ENCODE data around the gene LCN15.
"Not testable (repeated sequence)": the region's sequence is repeated elsewhere in the genome, so short reads cannot be mapped to it uniquely, and the experiment has no call there.

Gene LCN15

DNA sequence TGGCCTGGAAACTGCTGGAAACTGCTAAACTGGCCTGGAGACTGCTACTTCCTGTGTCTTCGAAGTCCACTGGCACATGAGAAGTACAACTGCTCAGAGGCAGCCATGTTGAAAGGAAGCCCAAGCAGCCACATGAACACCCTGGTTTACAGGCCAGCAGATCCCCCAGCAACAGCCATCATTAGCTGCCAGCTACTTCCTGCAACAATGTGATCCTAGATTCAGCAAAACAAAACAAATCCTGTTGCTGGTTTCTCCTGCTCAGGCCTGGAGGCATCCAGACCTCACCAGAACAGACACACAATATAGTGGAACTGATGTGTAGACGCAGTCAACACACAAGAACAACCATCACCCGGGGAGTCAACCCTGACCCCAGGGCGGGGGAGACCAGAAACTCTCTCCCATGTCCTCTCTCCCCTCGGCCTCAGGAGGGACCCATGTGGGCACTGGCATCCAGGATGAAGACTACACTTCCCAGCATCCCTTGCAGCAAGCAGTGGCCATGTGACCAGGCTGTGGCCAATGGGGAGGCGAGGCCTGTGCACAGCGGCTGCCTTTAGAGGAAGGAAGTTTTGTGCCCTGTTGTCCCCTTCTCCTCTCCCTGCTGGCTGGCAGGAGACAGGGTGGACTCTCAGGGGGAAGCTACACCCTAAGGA, 9.2 kb upstream of the LCN15 start:
- peak in 1 of 2 donors; percentile 26 for DNase-seq

DNA sequence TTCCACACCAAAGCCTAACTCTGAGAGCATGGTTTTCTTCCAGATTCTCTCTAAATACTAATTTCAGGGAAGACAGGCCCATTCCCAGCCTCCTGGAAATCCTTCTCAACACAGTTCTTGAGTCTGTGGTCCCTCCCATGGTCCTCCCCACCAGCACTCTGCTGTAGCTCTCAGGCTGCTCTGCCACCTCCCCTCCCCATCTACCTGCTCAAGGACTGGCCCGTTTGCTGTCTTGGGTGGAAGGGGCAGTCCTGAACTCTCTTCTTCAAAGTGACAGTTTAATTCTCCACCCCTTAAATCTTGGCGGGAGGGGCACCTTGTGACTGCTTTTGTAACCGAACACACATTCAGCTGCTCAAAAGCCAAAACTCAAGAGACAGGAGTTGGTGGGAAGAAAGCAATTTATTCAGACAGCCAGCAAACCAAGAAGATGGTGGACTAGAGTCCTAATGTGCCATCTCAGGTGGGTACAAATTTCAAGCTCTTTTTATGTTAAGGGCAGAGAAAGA, 7.6 kb upstream of the LCN15 start:
- DNase-seq: no peak

DNA sequence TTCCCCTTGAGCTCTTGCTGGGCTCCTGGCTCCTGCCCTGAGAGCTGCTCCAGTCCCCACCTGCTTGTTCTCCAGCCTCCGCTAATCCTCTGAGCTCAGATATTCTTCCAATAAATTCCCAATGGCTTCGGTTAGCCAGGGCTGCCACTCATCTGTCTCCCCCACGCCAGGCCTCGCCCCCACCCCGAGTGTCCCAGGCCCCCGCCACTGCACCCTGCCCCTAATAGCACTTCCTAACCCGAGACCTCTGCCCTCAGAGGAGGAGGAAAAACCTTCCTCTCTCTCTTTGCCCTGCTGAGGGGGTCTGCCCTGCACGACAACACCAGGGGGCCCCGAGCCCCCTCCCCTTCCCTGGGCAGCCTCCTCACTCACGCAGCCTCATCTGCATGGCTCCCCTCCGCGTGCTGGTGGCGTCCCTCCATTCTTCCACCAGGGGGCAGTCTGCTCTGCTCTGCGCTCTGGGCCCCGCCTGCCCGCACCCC, 5.4 kb upstream of the LCN15 start:
- peak; percentile 66 to 69 for DNase-seq

DNA sequence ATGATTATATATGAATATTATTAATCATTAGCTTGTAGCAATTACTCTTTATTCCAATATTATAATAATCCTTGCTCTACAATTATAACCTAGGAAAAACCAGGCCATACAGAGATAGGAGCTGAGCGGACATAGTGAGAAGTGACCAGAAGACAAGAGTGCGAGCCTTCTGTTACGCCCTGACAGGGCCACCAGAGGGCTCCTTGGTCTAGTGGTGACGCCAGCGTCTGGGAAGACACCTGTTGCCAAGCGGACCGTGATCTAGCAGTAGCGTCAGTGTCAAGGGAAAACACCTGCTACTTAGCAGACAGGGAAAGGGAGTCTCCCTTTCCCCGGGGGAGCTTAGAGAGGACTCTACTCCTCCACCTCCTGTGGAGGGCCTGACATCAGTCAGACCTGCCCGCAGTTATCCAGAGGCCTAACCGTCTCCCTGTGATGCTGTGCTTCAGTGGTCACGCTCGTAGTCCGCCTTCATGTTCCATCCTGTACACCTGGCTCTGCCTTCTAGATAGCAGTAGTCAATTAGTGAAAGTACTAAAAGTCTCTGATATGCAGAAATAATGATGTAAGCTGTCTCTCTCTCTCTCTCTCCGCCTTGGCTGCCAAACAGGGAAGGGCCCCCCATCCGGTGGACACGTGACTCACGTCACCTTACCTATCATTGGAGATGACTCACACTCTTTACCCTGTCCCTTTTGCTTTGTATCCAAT, 2.2 kb upstream of the LCN15 start:
- DNase-seq: peak; percentile 49 to 60

GRCh38 chr9:136765745-136766409, 1.6 kb upstream of the LCN15 start:
- DNase-seq: not testable (repeated sequence)

- DNase-seq: no peak
These were observed 723 bp upstream of the LCN15 start for GRCh38 chr9:136765041-136765440.

- DNase-seq: no peak
These were observed 676 bp downstream of the LCN15 start for GRCh38 chr9:136763649-136764035.

GRCh38 chr9:136762915-136763648, 1.2 kb downstream of the LCN15 start:
- DNase-seq: peak; percentile 54 to 71

- no peak for DNase-seq
These were observed 2.1 kb downstream of the LCN15 start for GRCh38 chr9:136762221-136762691.

- no peak for DNase-seq
These were observed 2.8 kb downstream of the LCN15 start for GRCh38 chr9:136761545-136761981.

- peak in 1 of 2 donors; percentile 52 for DNase-seq
These were observed 3.3 kb downstream of the LCN15 start for GRCh38 chr9:136760834-136761544.

DNA sequence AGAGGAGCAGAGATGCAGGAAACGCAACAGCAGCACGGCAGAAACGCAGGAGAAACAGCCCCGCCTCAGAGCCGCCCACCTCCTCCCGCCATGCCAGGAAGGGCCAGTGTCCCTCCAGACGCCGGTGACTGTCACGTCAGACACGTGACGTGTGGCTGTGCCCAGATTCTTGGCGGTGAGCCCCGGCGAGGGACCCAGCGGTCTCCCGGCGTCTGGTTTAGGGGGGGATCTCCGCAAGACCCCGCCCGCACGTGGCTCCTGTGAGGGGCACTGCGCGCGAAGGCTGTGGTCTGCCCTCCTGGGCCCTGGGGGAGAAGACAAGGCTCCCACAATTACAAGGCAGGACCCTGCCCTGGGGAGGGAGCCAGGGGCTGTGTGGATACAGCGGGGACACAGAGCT, 3.9 kb downstream of the LCN15 start:
- DNase-seq: no peak

- no peak for DNase-seq
These were observed 4.6 kb downstream of the LCN15 start for GRCh38 chr9:136759436-136760325.

GRCh38 chr9:136759001-136759400, 5.3 kb downstream of the LCN15 start:
- DNase-seq: no peak

DNA sequence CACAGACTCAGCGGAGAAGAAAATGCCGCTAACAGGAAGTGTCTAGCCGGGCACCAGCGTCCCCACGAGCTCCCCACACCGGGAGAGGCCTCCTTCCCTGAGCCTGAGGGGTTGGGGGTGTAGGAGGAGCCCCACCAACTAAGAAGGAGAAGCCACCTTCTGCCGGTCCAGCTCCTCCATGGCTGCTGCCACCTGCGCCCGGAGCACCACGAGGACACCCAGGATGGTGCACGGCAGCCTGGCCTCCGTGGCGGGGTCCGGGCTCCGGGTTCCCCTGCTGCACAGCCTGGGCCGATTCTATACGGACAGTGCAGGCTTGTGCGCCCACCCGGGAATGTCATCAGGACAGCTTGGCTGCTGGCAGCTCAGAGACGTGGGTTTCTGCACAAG, 6.6 kb downstream of the LCN15 start:
- DNase-seq: no peak

- no peak for DNase-seq
These were observed 7.0 kb downstream of the LCN15 start for GRCh38 chr9:136757328-136757727.

- no peak for DNase-seq
These were observed 7.5 kb downstream of the LCN15 start for GRCh38 chr9:136756836-136757235.

GRCh38 chr9:136756134-136756438, 8.2 kb downstream of the LCN15 start:
- DNase-seq: no peak

- not testable (repeated sequence) for DNase-seq
These were observed 8.8 kb downstream of the LCN15 start for GRCh38 chr9:136755302-136756133.

DNA sequence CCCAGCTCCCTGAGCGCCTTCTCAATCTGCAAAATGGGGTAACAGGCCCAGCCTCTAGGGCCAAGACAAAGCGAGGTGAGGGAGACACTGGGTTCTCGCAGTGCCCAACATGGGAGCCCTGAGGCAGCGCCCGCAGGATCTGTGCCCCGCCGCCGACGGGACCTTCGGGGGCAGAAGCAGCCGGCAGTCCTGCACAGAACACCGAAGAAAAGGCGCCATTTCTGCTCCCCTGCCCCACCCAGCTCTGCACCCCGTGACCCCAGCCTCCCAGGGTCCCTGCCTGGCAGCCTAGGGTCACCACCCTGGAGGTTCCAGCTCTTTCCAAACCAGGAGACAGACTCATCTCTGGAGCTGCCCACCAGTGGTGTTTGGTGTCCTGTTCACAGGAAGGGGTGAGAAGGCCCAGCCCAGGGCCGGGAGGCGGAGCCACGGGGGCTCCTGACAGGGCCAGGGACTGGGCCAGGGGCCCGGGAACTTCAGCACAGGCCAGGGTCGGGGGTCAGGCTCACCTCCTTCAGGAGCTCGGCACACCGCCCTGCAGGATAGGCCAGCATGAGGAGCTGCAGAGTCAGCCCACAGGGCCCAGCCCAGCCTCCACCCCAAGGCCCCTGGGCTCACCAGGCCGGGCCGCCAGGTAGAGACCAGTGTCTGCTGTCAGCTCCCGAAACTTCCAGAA, 9.6 kb downstream of the LCN15 start:
- DNase-seq: no peak

All from stimulated activated CD4-positive, alpha-beta T cell treated with anti-CD3 and anti-CD28 coated beads, Interleukin-2, amount 100 ng/mL, for 24 hours (primary cell).